Mucosa of rectum (tissue), 2 donors: Measurements from ENCODE around the gene GP9.
"Not testable (repeated sequence)": the region's sequence is repeated elsewhere in the genome, so short reads cannot be mapped to it uniquely, and the experiment has no call there.

Experiments
- H3K27ac ChIP-seq, 2 donors: one replicate each; pipeline ENCODE4 v1.7.0; 2013; ENCODE audit warnings: inconsistent platforms in 2 of 2, low read depth in 2 of 2, low read length in 2 of 2
- H3K27me3 ChIP-seq, 2 donors: one replicate each; pipeline ENCODE4 v1.7.0; 2013; ENCODE audit warnings: low read length in 2 of 2; ENCODE audit not compliant: control insufficient read depth in 2 of 2, insufficient read depth in 2 of 2
- H3K36me3 ChIP-seq, 2 donors: one replicate each; pipeline ENCODE4 v1.7.0; 2013; ENCODE audit warnings: low read length in 2 of 2; ENCODE audit not compliant: control insufficient read depth in 2 of 2, insufficient read depth in 2 of 2
- H3K4me1 ChIP-seq, 2 donors: one replicate each; pipeline ENCODE4 v1.7.0; 2013; ENCODE audit warnings: low read length in 2 of 2, mild to moderate bottlenecking in 1 of 2; ENCODE audit not compliant: control insufficient read depth in 2 of 2, insufficient read depth in 2 of 2
- H3K4me3 ChIP-seq, 2 donors: one replicate each; pipeline ENCODE4 v1.7.0; 2013; ENCODE audit warnings: low read length in 2 of 2
- H3K9ac ChIP-seq, 2 donors: one replicate each; pipeline ENCODE4 v1.7.0; 2013; ENCODE audit warnings: low read length in 2 of 2, low read depth in 1 of 2, mild to moderate bottlenecking in 1 of 2
- H3K9me3 ChIP-seq, 2 donors: one replicate each; pipeline ENCODE4 v1.7.0; 2013; ENCODE audit warnings: low read length in 2 of 2; ENCODE audit not compliant: control insufficient read depth in 2 of 2
- donor health status: healthy.
- donor health status: Normal muscosa, but diverticular disease.

GP9 gene

DNA sequence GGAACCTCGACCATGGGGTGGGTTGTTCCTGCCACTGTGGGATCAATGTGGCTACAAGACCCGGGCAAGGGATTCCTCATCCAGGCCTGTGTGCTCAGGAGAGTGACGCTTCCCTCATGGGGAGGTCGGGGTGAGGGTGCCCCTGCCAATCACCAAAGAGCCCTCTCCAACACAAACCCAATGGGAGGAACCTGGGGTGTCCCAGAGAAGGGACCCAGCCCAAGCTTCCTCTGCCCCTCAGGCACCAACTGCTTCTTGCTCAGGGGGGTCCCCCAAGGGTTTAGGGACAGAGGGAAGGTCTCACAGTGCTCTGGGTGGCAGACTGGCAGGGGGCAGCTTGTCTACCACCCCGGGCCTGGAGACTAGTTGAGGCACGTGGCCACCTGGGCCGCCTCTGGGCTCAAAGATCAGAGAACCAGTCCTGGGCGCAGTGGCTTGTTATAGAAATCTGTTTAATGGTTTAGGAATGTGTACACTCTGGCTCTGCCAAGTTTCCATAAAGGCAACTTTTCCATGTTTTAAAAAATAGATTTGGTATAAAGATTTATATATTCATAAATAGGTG lies 26.6 kb downstream of the GP9 start:
- no peaks in the 10 kb centered on the region for H3K27me3 ChIP-seq
- no peak overlapping the region for H3K4me3 ChIP-seq
- peak overlapping the region; percentile 38 to 55 for H3K27ac ChIP-seq
- H3K9ac ChIP-seq, result peak overlapping the region in 1 of 2 donors; percentile 36
- H3K36me3 ChIP-seq, result peaks cover 6 to 8% of the 10 kb centered on the region in 2 donors
- peaks cover 2 to 8% of the 10 kb centered on the region in 2 donors for H3K4me1 ChIP-seq
- H3K9me3 ChIP-seq, result no peaks in the 10 kb centered on the region

DNA sequence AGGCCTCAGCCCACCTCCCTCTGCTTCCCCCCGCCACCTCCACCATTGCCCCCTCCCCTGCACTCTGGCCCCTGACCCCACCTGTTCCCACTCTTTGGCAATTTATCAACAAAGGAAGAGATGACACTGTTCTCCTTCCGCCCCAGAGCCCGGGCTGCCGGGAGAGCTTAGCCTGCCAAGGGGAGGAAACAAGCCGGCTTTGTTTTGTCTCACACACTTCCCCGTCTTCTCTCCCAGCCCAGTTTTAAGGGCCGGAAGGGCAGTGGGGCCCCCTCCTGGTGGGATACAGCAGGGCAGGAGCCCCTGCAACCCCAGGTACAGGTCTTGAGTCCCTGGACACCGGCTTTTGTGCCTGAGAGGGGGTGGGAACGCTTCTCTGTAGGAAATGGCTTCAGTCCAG lies 27.3 kb downstream of the GP9 start:
- H3K27ac ChIP-seq, result not testable (repeated sequence)

DNA sequence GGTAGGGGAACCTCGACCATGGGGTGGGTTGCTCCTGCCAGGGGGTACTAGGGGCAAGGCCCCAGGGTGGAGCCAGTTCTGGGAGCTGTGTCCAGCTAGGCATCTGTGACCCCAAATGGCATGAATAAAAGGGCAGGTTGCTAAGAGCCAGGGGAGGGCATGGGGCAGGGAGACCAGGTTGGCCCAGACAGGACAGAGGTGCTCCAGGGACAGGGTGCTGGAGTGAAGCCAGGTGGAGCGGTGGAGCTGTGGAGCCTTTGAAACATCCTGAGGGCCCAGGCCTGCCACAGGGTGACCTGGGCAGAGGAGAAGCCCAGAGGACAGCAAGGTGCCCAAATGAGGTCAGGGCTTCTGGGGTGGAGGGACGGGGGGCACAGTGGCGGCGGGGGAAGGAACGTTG lies 27.7 kb downstream of the GP9 start:
- H3K27me3 ChIP-seq, H3K27ac ChIP-seq, H3K9me3 ChIP-seq, H3K4me3 ChIP-seq, H3K9ac ChIP-seq, H3K4me1 ChIP-seq: not testable (repeated sequence)
- peaks cover 6 to 11% of the 10 kb centered on the region in 2 donors for H3K36me3 ChIP-seq

More for the DNA sequence above, 27.3 kb downstream of the GP9 start:
- not testable (repeated sequence) for H3K4me3 ChIP-seq, H3K9me3 ChIP-seq, H3K9ac ChIP-seq, H3K27me3 ChIP-seq, H3K4me1 ChIP-seq
- H3K36me3 ChIP-seq, result peaks cover 6 to 11% of the 10 kb centered on the region in 2 donors

DNA sequence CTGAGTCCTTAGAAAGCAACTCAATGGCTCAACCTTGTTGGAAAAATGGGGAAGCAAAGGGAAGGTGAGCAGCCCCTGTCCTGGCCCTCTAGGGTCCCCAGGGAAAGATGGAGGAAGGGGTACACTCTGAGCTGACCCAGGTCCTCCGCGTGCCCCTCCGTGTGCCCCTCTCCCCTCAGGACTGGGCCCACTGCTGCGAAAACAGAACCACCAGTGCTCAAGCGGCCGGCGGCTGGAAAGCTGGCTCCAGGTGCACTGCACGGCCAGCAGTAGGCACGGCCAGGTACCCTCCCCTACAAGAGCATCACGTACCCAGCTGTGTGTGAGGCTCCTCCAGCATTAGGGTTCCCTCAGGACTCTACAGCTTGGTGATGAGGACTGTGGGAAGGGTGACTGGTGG lies 34.7 kb downstream of the GP9 start:
- H3K9ac ChIP-seq, result no peak overlapping the region
- H3K4me1 ChIP-seq, result no peaks in the 10 kb centered on the region
- peaks cover 21 to 27% of the 10 kb centered on the region in 2 donors for H3K36me3 ChIP-seq
- H3K27ac ChIP-seq, result no peak overlapping the region
- H3K27me3 ChIP-seq, result no peaks in the 10 kb centered on the region
- no peaks in the 10 kb centered on the region for H3K9me3 ChIP-seq
- H3K4me3 ChIP-seq, result no peak overlapping the region

DNA sequence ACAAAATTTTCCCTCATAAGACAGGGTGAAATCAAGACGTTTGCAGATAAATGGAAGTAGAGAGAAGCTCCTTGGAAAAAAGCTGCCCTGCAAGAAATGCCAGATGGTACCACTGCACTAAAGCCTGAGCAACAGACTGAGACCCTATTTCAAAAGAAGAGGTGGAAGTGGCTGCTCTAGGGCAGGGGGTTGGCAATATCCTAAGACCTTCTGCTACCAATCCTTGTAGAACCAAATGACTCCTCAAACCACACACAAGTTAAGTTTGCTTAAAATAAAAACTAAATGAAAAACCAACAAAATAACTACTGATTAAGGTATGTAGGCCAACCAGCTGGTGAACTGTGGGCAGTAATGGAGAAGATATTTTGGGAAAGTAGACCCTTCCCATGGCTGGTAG lies 39.7 kb downstream of the GP9 start:
- H3K27me3 ChIP-seq, result no peaks in the 10 kb centered on the region
- H3K9me3 ChIP-seq, result no peaks in the 10 kb centered on the region
- no peak overlapping the region for H3K9ac ChIP-seq
- no peak overlapping the region for H3K4me3 ChIP-seq
- no peak overlapping the region for H3K27ac ChIP-seq
- peaks cover 0 to 11% of the 10 kb centered on the region in 2 donors for H3K36me3 ChIP-seq
- H3K4me1 ChIP-seq, result no peaks in the 10 kb centered on the region

DNA sequence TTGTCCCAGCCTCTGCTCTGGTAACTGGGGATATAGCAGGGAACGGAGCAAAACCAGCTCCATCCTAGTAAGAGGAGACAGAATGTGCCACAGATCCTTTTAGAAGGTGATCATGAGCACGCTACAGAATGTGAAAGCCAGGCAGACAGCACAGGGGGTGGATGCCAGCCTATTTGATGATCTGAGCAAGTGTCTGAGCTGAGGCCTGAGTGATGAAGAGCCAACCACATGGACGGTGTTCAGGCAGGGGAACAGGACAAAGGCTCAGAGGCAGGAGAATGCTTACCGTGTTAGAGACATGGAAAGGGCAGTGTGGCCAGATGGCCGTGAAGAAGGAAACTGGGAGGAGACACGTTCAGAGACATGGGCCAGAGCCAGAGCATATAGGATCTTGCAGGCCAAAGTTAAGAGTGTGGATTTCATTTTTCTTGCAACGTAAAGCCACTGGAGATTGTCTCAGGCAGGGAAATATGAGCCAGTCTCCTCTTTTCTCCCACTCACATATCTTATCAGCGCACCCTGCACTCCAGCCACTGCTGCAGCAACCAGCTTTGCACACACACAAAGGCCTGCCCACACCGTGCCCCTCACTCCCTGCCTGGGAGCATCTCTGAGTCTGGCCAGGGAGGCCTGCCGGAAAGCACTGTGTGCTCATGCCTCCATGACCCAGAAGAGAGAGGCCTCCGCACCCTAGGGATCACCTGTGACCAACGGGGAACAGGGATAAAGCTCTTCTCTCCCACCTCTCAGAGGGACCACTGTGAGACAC lies 41.0 kb downstream of the GP9 start:
- no peaks in the 10 kb centered on the region for H3K9me3 ChIP-seq
- no peak overlapping the region for H3K27ac ChIP-seq
- H3K27me3 ChIP-seq, result no peaks in the 10 kb centered on the region
- H3K9ac ChIP-seq, result no peak overlapping the region
- peaks cover 0 to 1% of the 10 kb centered on the region in 2 donors for H3K4me1 ChIP-seq
- peaks cover 8 to 12% of the 10 kb centered on the region in 2 donors for H3K36me3 ChIP-seq
- H3K4me3 ChIP-seq, result no peak overlapping the region

DNA sequence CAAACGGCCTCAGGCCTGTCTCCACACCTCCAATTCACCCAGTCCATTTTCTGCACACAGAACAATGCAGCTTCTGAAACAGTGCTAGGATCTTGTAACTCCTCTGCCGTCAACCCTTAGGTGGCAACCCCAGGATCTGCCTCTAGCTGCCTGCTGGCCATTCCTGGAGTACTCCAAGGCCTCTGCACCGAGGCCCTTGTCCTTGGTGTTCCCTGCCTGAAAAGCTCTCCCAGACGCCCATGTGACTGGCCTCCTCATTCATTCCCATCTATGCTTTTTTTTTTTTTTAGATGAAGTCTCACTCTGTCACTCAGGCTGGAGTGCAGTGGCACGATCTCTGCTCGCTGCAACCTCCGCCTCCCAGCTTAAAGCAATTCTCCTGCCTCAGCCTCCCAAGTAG lies 42.7 kb downstream of the GP9 start:
- Histone ChIP-seq H3K27ac (no peak overlapping the region), H3K9me3 (no peaks in the 10 kb centered on the region), H3K27me3 (no peaks in the 10 kb centered on the region), H3K36me3 (peaks cover 14 to 21% of the 10 kb centered on the region in 2 donors), H3K4me3 (no peak overlapping the region), H3K9ac (no peak overlapping the region), H3K4me1 (peaks cover 0 to 3% of the 10 kb centered on the region in 2 donors)

DNA sequence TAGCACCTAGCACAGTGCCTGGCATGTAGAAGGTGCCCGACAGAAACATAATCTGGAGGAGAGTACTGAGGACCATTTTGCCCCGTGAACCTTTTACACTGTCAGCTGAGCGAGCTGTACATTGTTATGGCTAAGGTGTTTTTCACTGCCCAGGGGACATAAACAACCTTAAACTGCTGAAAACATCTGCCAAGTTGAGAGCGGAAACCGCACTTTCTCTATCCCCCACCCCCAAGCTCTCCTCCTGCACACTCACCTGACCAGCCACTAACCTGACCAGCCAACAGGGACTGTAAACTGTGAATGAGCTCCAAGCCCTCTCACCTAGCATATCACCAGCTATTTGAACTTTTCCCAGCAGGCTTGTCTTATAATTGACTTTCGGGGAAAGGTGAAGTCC lies 43.5 kb downstream of the GP9 start:
- peaks cover 14 to 25% of the 10 kb centered on the region in 2 donors for H3K36me3 ChIP-seq
- H3K27me3 ChIP-seq, result no peaks in the 10 kb centered on the region
- H3K4me3 ChIP-seq, result no peak overlapping the region
- no peak overlapping the region for H3K27ac ChIP-seq
- peaks cover 0 to 3% of the 10 kb centered on the region in 2 donors for H3K4me1 ChIP-seq
- H3K9me3 ChIP-seq, result no peaks in the 10 kb centered on the region
- H3K9ac ChIP-seq, result no peak overlapping the region

DNA sequence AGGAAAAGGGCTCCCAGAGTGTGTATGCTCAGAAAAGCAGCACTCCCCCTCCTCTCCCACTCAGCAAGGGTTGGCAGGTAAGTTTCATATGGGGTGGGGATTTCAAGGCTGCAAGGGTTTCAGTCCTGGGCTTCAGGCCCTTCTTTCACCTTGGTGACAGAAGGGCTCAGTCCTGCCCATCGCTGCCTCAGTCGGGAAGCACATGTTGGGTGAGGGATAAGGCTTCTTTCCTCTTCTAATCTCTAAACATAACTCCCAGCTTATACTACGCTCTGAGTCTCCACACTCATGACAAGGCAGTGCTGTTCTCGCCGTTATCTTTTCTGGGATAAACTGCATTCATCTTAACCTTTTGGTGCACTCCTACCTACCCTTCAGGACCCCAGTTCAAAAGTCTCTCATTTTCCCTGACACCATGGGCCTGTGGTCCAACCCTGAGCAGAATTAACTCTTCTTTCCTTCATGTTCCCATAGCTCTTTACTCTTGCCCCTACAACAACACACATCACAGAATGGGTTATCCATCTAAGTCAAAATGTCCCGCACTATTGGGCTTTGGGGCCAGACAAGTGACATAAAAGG lies 44.0 kb downstream of the GP9 start:
- Histone ChIP-seq H3K4me1 (peaks cover 0 to 3% of the 10 kb centered on the region in 2 donors), H3K36me3 (peaks cover 14 to 25% of the 10 kb centered on the region in 2 donors), H3K27me3 (no peaks in the 10 kb centered on the region), H3K9me3 (no peaks in the 10 kb centered on the region), H3K4me3 (no peak overlapping the region), H3K9ac (no peak overlapping the region), H3K27ac (no peak overlapping the region)

DNA sequence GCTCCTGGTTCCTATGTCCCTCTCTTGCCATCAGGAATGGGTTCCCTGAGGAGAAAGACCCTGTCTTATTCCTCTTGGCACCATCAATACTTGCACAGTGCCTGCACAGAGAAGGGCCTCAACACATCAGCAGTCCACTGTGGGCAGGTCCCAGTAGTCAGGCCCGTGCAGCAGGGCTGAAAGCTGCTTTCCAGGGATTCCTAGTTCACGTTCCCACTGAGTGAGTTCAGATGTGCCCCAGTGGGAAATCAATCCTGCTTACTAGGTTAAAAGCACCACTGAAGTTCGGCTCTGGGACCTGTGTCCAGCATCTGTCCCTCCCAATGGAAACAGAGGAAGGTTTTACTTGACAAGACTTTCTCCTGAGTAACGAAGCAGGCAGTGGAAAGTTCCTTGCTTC lies 45.3 kb downstream of the GP9 start:
- H3K27ac ChIP-seq, result no peak overlapping the region
- H3K4me1 ChIP-seq, result peaks cover 0 to 3% of the 10 kb centered on the region in 2 donors
- H3K9me3 ChIP-seq, result no peaks in the 10 kb centered on the region
- H3K9ac ChIP-seq, result no peak overlapping the region
- H3K4me3 ChIP-seq, result no peak overlapping the region
- no peaks in the 10 kb centered on the region for H3K27me3 ChIP-seq
- H3K36me3 ChIP-seq, result peaks cover 14 to 27% of the 10 kb centered on the region in 2 donors
